ENCODE measurements around the gene METTL17. TPM values are rescaled to one million over a fixed set of nuclear protein-coding genes. Genes with fewer than 3 reads are reported as not detected.
A peak's percentile ranks its signal among the peaks of the same experiment; 100 is the strongest.

The METTL17 gene
- total RNA-seq, 1 donor from 2014 or later: 94.7 TPM

DNA sequence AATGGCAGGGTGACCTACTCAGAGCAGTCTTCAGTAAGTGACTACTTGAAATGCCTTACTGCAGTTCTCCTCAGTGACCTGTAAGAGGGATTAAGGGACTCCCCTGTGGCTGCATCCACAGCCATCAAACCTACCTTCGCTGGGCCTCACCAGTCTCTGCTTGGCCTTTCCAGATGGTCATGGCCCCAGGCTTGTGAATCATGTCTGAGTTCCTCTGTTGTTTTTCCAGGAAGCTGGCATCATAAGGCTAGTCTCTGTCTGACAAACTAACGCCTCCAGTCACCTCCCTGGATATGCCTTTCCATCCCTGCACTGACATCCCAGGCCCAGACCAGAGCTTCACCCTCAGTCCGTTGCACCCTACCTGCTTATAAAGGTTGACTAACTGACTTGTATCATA lies 20.4 kb upstream of the METTL17 start:
- H3K27ac Mint-ChIP-seq: no peak overlapping the region
- CTCF ChIA-PET: interaction anchor here (3.3 to 5.2 kb wide), 2 partner anchors 8 to 111 kb away, joined by 33 to 35 read pairs; no protein-coding TSS in a partner anchor
- DNase-seq (no peak), ATAC-seq (ENCODE audit: low read depth) (no peak)
- no peak overlapping the region for H3K4me3 Mint-ChIP-seq
- TF ChIP-seq, protein P1, sequence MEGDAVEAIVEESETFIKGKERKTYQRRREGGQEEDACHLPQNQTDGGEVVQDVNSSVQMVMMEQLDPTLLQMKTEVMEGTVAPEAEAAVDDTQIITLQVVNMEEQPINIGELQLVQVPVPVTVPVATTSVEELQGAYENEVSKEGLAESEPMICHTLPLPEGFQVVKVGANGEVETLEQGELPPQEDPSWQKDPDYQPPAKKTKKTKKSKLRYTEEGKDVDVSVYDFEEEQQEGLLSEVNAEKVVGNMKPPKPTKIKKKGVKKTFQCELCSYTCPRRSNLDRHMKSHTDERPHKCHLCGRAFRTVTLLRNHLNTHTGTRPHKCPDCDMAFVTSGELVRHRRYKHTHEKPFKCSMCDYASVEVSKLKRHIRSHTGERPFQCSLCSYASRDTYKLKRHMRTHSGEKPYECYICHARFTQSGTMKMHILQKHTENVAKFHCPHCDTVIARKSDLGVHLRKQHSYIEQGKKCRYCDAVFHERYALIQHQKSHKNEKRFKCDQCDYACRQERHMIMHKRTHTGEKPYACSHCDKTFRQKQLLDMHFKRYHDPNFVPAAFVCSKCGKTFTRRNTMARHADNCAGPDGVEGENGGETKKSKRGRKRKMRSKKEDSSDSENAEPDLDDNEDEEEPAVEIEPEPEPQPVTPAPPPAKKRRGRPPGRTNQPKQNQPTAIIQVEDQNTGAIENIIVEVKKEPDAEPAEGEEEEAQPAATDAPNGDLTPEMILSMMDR (IDR thresholded peaks at IDR 0.05): no peak
- H3K9me3 Mint-ChIP-seq: no peaks in the 10 kb centered on the region
- intact Hi-C loops (cut with micrococcal nuclease): no loop called here
- peaks cover 9% of the 10 kb centered on the region for H3K4me1 Mint-ChIP-seq
- POLR2A ChIA-PET: no interaction called here
- H3K36me3 Mint-ChIP-seq (ENCODE audit: low read depth): no peaks in the 10 kb centered on the region
- H3K27me3 Mint-ChIP-seq: peaks cover 58% of the 10 kb centered on the region

DNA sequence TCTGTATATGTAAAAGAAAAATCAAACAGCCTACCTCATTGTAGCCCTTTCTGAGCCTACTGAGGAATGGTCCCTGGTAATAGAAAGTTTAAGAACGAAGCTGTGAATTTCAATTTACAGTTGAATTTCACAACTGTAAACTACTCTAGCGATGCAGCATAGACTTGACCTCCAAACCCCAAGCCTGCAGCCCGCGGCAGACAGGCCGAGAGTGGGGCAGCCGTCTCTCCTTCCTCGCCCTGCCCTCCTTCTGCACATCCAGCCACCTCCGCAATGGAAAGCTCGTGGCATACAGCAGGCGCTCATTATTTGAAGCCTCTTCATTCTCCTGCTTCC lies 19.2 kb upstream of the METTL17 start:
- DNase-seq (no peak), ATAC-seq (ENCODE audit: low read depth) (no peak)
- ChIA-PET CTCF (interaction anchor here (0.6 to 5.2 kb wide), 27 partner anchors 9 to 665 kb away, joined by 3 to 35 read pairs (median 4); partner anchors contain the start of gene TTC5), POLR2A (interaction anchor here (1.1 kb wide), 1 partner anchor 288 kb away, joined by 5 read pairs; no protein-coding TSS in a partner anchor)
- peaks cover 9% of the 10 kb centered on the region for H3K4me1 Mint-ChIP-seq
- peak overlapping the region; percentile 90 for H3K4me3 Mint-ChIP-seq
- intact Hi-C loops (cut with micrococcal nuclease): loop anchor here (5.0 to 10.0 kb wide), 2 partner anchors 98 to 636 kb away; partner anchors contain the start of gene CCNB1IP1
- TF ChIP-seq, protein P1 (IDR thresholded peaks at IDR 0.05): no peak
- H3K9me3 Mint-ChIP-seq: no peaks in the 10 kb centered on the region
- H3K27ac Mint-ChIP-seq: no peak overlapping the region
- H3K36me3 Mint-ChIP-seq (ENCODE audit: low read depth): no peaks in the 10 kb centered on the region
- peaks cover 52% of the 10 kb centered on the region for H3K27me3 Mint-ChIP-seq

DNA sequence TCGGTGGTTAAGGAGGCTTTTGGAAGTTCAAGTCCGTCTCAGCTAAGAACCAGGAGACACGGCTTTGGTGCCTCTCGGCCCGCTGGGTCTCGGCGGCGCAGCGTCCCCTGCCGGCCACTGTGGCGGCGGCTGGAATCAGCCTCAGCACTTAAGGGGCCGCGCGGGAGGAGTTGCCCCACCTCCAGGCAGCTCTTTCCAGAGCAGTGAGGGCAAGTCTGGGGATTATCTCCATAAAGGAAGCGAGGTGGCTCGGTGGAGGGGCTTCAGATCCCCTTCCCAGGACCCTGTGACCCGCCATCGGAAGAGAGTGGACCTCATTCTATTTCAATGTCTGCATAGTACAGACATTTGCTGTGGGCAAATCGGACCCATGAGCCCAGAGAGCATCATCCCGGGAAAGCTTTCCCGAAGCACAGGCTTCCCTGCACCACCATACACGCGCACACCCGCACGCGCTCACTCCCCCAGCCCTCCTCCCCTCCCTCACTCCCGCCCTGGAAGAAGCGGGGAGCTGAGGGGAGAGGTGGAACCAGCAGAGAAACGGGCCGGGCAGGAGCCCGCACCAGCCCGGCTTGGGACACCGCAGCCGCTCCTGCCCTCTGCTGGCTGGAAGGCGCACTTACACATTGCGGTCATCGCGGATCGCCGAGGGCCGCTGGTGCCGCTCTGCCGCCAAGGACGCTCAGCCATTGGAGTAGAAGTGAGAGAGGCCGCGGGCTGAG lies 18.6 kb upstream of the METTL17 start:
- no peaks in the 10 kb centered on the region for H3K36me3 Mint-ChIP-seq (ENCODE audit: low read depth)
- DNase-seq (peak; percentile 77), ATAC-seq (ENCODE audit: low read depth) (peak; percentile 95)
- H3K4me3 Mint-ChIP-seq: peak overlapping the region; percentile 90
- H3K4me1 Mint-ChIP-seq: peaks cover 9% of the 10 kb centered on the region
- H3K9me3 Mint-ChIP-seq: no peaks in the 10 kb centered on the region
- peaks cover 50% of the 10 kb centered on the region for H3K27me3 Mint-ChIP-seq
- TF ChIP-seq, protein P1 (IDR thresholded peaks at IDR 0.05): no peak
- H3K27ac Mint-ChIP-seq: no peak overlapping the region
- ChIA-PET CTCF (interaction anchor here (0.6 to 5.2 kb wide), 29 partner anchors 8 to 665 kb away, joined by 3 to 35 read pairs (median 4); partner anchors contain the start of gene TTC5), POLR2A (interaction anchor here (1.1 kb wide), 1 partner anchor 289 kb away, joined by 5 read pairs; no protein-coding TSS in a partner anchor)
- intact Hi-C loops (cut with micrococcal nuclease): loop anchor here (1.0 to 10.0 kb wide), 7 partner anchors 10 to 636 kb away; partner anchors contain the start of genes CCNB1IP1 and METTL17

DNA sequence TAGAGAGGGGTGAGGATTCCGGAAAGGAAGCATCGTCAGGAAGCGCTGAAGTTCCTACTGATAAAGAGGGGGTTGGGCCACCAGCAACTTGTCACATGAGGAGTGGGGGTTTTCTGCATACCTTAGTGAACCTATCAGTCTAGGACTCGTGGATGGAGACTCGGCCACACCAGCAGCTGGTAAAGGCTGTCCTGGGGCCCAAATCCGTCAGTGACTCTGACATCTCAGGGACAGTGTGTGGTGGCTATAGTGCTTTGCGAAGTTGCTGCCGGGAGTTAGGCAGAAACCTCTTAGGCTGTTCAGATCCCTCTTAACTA lies 18.1 kb upstream of the METTL17 start:
- TF ChIP-seq, protein P1 (IDR thresholded peaks at IDR 0.05): no peak
- ChIA-PET CTCF (interaction anchor here (0.5 to 5.2 kb wide), 15 partner anchors 11 to 274 kb away, joined by 3 to 35 read pairs (median 6); no protein-coding TSS in a partner anchor), POLR2A (interaction anchor here (0.6 to 1.1 kb wide), 2 partner anchors 227 to 289 kb away, joined by 3 to 5 read pairs; no protein-coding TSS in a partner anchor)
- no peaks in the 10 kb centered on the region for H3K9me3 Mint-ChIP-seq
- no peaks in the 10 kb centered on the region for H3K36me3 Mint-ChIP-seq (ENCODE audit: low read depth)
- ATAC-seq (ENCODE audit: low read depth) (no peak), DNase-seq (no peak)
- peak overlapping the region; percentile 90 for H3K4me3 Mint-ChIP-seq
- peaks cover 46% of the 10 kb centered on the region for H3K27me3 Mint-ChIP-seq
- no peak overlapping the region for H3K27ac Mint-ChIP-seq
- peaks cover 9% of the 10 kb centered on the region for H3K4me1 Mint-ChIP-seq
- intact Hi-C loops (cut with micrococcal nuclease): loop anchor here (1.0 to 10.0 kb wide), 7 partner anchors 10 to 637 kb away; partner anchors contain the start of genes CCNB1IP1 and METTL17

DNA sequence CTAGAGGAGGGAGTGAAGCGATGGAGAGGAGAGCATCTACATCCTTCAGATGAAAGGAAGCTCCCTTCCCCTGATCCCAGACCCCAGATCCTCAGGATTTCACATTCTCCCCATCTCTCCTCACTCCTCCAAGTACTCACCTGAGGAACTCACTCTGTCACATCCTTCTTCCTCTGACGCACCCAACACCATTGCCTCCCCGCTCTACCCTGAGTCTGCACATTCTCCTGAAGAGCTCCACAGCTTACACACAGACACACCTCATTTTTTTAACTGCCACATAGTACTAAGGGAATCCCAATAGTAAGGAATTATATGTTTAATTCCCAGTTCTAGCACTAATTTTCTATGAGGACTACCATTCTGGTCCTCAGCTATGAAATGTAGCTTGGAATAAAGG lies 16.3 kb upstream of the METTL17 start:
- peaks cover 9% of the 10 kb centered on the region for H3K4me1 Mint-ChIP-seq
- ATAC-seq (ENCODE audit: low read depth) (no peak), DNase-seq (no peak)
- TF ChIP-seq, protein P1 (IDR thresholded peaks at IDR 0.05): no peak
- no peaks in the 10 kb centered on the region for H3K36me3 Mint-ChIP-seq (ENCODE audit: low read depth)
- intact Hi-C loops (cut with micrococcal nuclease): loop anchor here (5.0 to 10.0 kb wide), 2 partner anchors 101 to 639 kb away; partner anchors contain the start of gene CCNB1IP1
- ChIA-PET POLR2A (interaction anchor here (0.5 to 0.6 kb wide), 2 partner anchors 592 to 1980 kb away, joined by 4 to 5 read pairs; no protein-coding TSS in a partner anchor), CTCF (interaction anchor here (1.2 to 5.2 kb wide), 2 partner anchors 13 to 116 kb away, joined by 3 to 35 read pairs; no protein-coding TSS in a partner anchor)
- H3K27ac Mint-ChIP-seq: no peak overlapping the region
- H3K27me3 Mint-ChIP-seq: peaks cover 31% of the 10 kb centered on the region
- no peak overlapping the region for H3K4me3 Mint-ChIP-seq
- no peaks in the 10 kb centered on the region for H3K9me3 Mint-ChIP-seq

Data from activated B cell treated with CpG ODN at 0.5 μM for 24 hours (primary cell).